HEK293T (cell line): ENCODE results near the gene TLR5.

ENCODE experiments used
- HDGF ChIP-seq: fragments of 450-650 bp; IDR thresholded peaks from 2 replicates; pipeline ENCODE4 v1.6.1; 2017; ENCODE audit warnings: antibody characterized with exemption, borderline replicate concordance
- SP1 ChIP-seq: fragments of 450-650 bp; IDR thresholded peaks from 2 replicates; pipeline ENCODE4 v1.6.1; 2017
- TARDBP ChIP-seq: fragments of 450-650 bp; IDR thresholded peaks from 2 replicates; pipeline ENCODE4 v1.6.1; 2016
- ZNF384 ChIP-seq: fragments of 450-650 bp; IDR thresholded peaks from 2 replicates; pipeline ENCODE4 v1.6.1; 2016

GRCh38 chr1:223105568-223105967 is 37.5 kb downstream of the TLR5 start:
- no peak for TF ChIP-seq SP1
- no peak for TF ChIP-seq TARDBP
- TF ChIP-seq ZNF384, result no peak
- no peak for TF ChIP-seq HDGF
